ENCODE results near the gene PPP1R14D. TPM values are rescaled to one million over a fixed set of nuclear protein-coding genes. Genes with fewer than 3 reads are reported as not detected.

PPP1R14D gene
- total RNA-seq, 4 donors from 2014 or later, result not detected

GRCh38 chr15:40806672-40807027 is 21.9 kb downstream of the PPP1R14D start:
- DNase-seq (ENCODE audit: extremely low spot score), result no peak
- TF ChIP-seq CTCF (IDR thresholded peaks at IDR 0.05) (no peak), EP300 (IDR thresholded peaks at IDR 0.05) (no peak)
- intact Hi-C loops (cut with DNase I), result loop anchor here (2.0 kb wide), 1 partner anchor 52 kb away; the partner anchor contains the start of gene RMDN3
- no peaks in the 10 kb centered on the region for H3K9me3 ChIP-seq
- peak overlapping the region; percentile 95 to 97 (median 96) for H3K27ac ChIP-seq (replicated peaks in 1 of 4)
- peak overlapping the region; percentile 87 to 99 (median 93) for H3K4me3 ChIP-seq
- 0% methylated on average over 2 of the region's 2 CpGs for WGBS
- peaks cover 7 to 34% (median 25%) of the 10 kb centered on the region in 4 donors for H3K36me3 ChIP-seq
- H3K27me3 ChIP-seq, result no peaks in the 10 kb centered on the region
- H3K4me1 ChIP-seq, result peaks cover 25 to 49% (median 30%) of the 10 kb centered on the region in 4 donors

GRCh38 chr15:40803688-40804087 is 24.8 kb downstream of the PPP1R14D start:
- intact Hi-C loops (cut with DNase I), result no loop called here
- no peak for DNase-seq (ENCODE audit: extremely low spot score)
- no peak for TF ChIP-seq CTCF (IDR thresholded peaks at IDR 0.05)
- no peak for TF ChIP-seq POLR2AphosphoS5 (IDR thresholded peaks at IDR 0.05)
- TF ChIP-seq EP300 (IDR thresholded peaks at IDR 0.05), result no peak
- TF ChIP-seq POLR2A (IDR thresholded peaks at IDR 0.05; ENCODE audit: low read depth), result no peak
- H3K36me3 ChIP-seq, result peaks cover 0 to 27% (median 5%) of the 10 kb centered on the region in 4 donors
- no peak overlapping the region for H3K4me3 ChIP-seq
- H3K27me3 ChIP-seq, result no peaks in the 10 kb centered on the region
- H3K27ac ChIP-seq (replicated peaks in 1 of 4), result no peak overlapping the region
- WGBS, result 95% methylated on average over 1 of the region's 1 CpG
- peaks cover 25 to 44% (median 27%) of the 10 kb centered on the region in 4 donors for H3K4me1 ChIP-seq
- no peaks in the 10 kb centered on the region for H3K9me3 ChIP-seq

GRCh38 chr15:40803076-40803475 is 25.4 kb downstream of the PPP1R14D start:
- H3K4me3 ChIP-seq, result no peak overlapping the region
- intact Hi-C loops (cut with DNase I), result no loop called here
- 87% methylated on average over 2 of the region's 2 CpGs for WGBS
- H3K36me3 ChIP-seq, result peaks cover 0 to 32% (median 5%) of the 10 kb centered on the region in 4 donors
- TF ChIP-seq POLR2A (IDR thresholded peaks at IDR 0.05; ENCODE audit: low read depth), result no peak
- no peak for TF ChIP-seq POLR2AphosphoS5 (IDR thresholded peaks at IDR 0.05)
- no peak for TF ChIP-seq EP300 (IDR thresholded peaks at IDR 0.05)
- no peak for TF ChIP-seq CTCF (IDR thresholded peaks at IDR 0.05)
- H3K27me3 ChIP-seq, result no peaks in the 10 kb centered on the region
- no peaks in the 10 kb centered on the region for H3K9me3 ChIP-seq
- no peak for DNase-seq (ENCODE audit: extremely low spot score)
- H3K27ac ChIP-seq (replicated peaks in 1 of 4), result no peak overlapping the region
- peaks cover 19 to 38% (median 21%) of the 10 kb centered on the region in 4 donors for H3K4me1 ChIP-seq

GRCh38 chr15:40799523-40799922 is 29.0 kb downstream of the PPP1R14D start:
- peaks cover 4 to 26% (median 13%) of the 10 kb centered on the region in 4 donors for H3K4me1 ChIP-seq
- no peak overlapping the region for H3K4me3 ChIP-seq
- DNase-seq (ENCODE audit: extremely low spot score), result no peak
- H3K36me3 ChIP-seq, result peaks cover 0 to 32% (median 5%) of the 10 kb centered on the region in 4 donors
- WGBS, result 89% methylated on average over 3 of the region's 3 CpGs
- no peak for TF ChIP-seq POLR2AphosphoS5 (IDR thresholded peaks at IDR 0.05)
- no peaks in the 10 kb centered on the region for H3K9me3 ChIP-seq
- intact Hi-C loops (cut with DNase I), result no loop called here
- no peak overlapping the region for H3K27ac ChIP-seq (replicated peaks in 1 of 4)
- H3K27me3 ChIP-seq, result no peaks in the 10 kb centered on the region

- intact Hi-C loops (cut with DNase I), result no loop called here
- Histone ChIP-seq H3K27me3 (no peaks in the 10 kb centered on the region), H3K27ac (replicated peaks in 1 of 4) (no peak overlapping the region), H3K4me1 (peaks cover 0 to 23% (median 13%) of the 10 kb centered on the region in 4 donors), H3K4me3 (no peak overlapping the region), H3K36me3 (peaks cover 0 to 28% (median 8%) of the 10 kb centered on the region in 4 donors), H3K9me3 (no peaks in the 10 kb centered on the region)
- no peak for TF ChIP-seq POLR2AphosphoS5 (IDR thresholded peaks at IDR 0.05)
- TF ChIP-seq CTCF (IDR thresholded peaks at IDR 0.05), result no peak
- TF ChIP-seq POLR2A (IDR thresholded peaks at IDR 0.05; ENCODE audit: low read depth), result no peak
- TF ChIP-seq EP300 (IDR thresholded peaks at IDR 0.05), result no peak
- no peak for DNase-seq (ENCODE audit: extremely low spot score)
- WGBS, result 91% methylated on average over 5 of the region's 5 CpGs
Observed at GRCh38 chr15:40796512-40796911, 32.0 kb downstream of the PPP1R14D start.
